GM23338 (cell line): ENCODE results near the gene BMP5. TPM values are rescaled to one million over a fixed set of nuclear protein-coding genes. Genes with fewer than 3 reads are reported as not detected.

Experiments used
- ATAC-seq: fragments of 200-7000 bp; cut with Tn5 transposase; 3 replicates; pipeline ENCODE4 v1.9.1; 2020
- DNase-seq: peaks from one replicate; pipeline ENCODE4 v3.0.0-alpha.2; 2015; ENCODE audit warnings: low spot score
- H2AFZ ChIP-seq: fragments of 200-600 bp; sonication (generic); 2 replicates; pipeline ENCODE4 v1.8.0; 2016; ENCODE audit warnings: antibody characterized with exemption, mild to moderate bottlenecking, moderate library complexity
- H3F3A ChIP-seq: fragments of 200-600 bp; sonication (generic); replicated peaks from 2 replicates; pipeline ENCODE4 v1.8.0; 2017; ENCODE audit warnings: antibody characterized with exemption, mixed run types, low read depth
- H3K27ac ChIP-seq: fragments of 200-600 bp; sonication (generic); 2 replicates; pipeline ENCODE4 v1.6.1; 2016; ENCODE audit warnings: low read depth
- H3K27me3 ChIP-seq: fragments of 200-600 bp; sonication (generic); 2 replicates; pipeline ENCODE4 v1.8.0; 2016; ENCODE audit warnings: mild to moderate bottlenecking, mixed run types, moderate library complexity; ENCODE audit not compliant: insufficient read depth
- H3K36me3 ChIP-seq: fragments of 200-600 bp; sonication (generic); 2 replicates; pipeline ENCODE4 v1.8.0; 2016; ENCODE audit warnings: mild to moderate bottlenecking; ENCODE audit not compliant: insufficient read depth
- H3K4me1 ChIP-seq: fragments of 200-600 bp; sonication (generic); 2 replicates; pipeline ENCODE4 v1.8.0; 2016; ENCODE audit warnings: mild to moderate bottlenecking, moderate library complexity; ENCODE audit not compliant: insufficient read depth
- H3K4me2 ChIP-seq: fragments of 200-600 bp; sonication (generic); 2 replicates; pipeline ENCODE4 v1.7.1; 2017; ENCODE audit warnings: mixed run types
- H3K4me3 ChIP-seq: fragments of 200-600 bp; sonication (generic); 2 replicates; pipeline ENCODE4 v1.6.1; 2016; ENCODE audit warnings: mixed run types
- H3K79me2 ChIP-seq: fragments of 200-600 bp; sonication (generic); replicated peaks from 2 replicates; pipeline ENCODE4 v1.8.0; 2017; ENCODE audit warnings: mild to moderate bottlenecking; ENCODE audit not compliant: insufficient read depth
- H3K9me2 ChIP-seq: fragments of 200-600 bp; sonication (generic); 2 replicates; pipeline ENCODE4 v1.8.0; 2017; ENCODE audit not compliant: insufficient read depth
- H4K20me1 ChIP-seq: fragments of 200-600 bp; sonication (generic); replicated peaks from 2 replicates; pipeline ENCODE4 v1.8.0; 2017; ENCODE audit warnings: mild to moderate bottlenecking; ENCODE audit not compliant: insufficient read depth
- H3K27ac Mint-ChIP-seq: 2 replicates; pipeline ENCODE4 v1.8.0; 2020; ENCODE audit warnings: inconsistent platforms, mild to moderate bottlenecking, moderate library complexity, mixed read lengths
- H3K27me3 Mint-ChIP-seq: 3 replicates; pipeline ENCODE4 v1.8.0; 2022; ENCODE audit warnings: low read depth, mild to moderate bottlenecking, moderate library complexity, mixed read lengths, inconsistent platforms; ENCODE audit not compliant: insufficient read depth, poor library complexity
- H3K36me3 Mint-ChIP-seq: 3 replicates; pipeline ENCODE4 v1.8.0; 2021; ENCODE audit warnings: low read depth, mild to moderate bottlenecking, inconsistent platforms, moderate library complexity, mixed read lengths
- H3K4me1 Mint-ChIP-seq: 3 replicates; pipeline ENCODE4 v1.8.0; 2020; ENCODE audit warnings: mild to moderate bottlenecking, inconsistent platforms, mixed read lengths
- H3K4me3 Mint-ChIP-seq: 3 replicates; pipeline ENCODE4 v1.8.0; 2021; ENCODE audit warnings: moderate library complexity, mild to moderate bottlenecking, inconsistent platforms, mixed read lengths
- H3K9me3 Mint-ChIP-seq: 3 replicates; pipeline ENCODE4 v1.8.0; 2020; ENCODE audit warnings: moderate library complexity, mild to moderate bottlenecking, inconsistent platforms, mixed read lengths
- CREB1 ChIP-seq: fragments of 250-450 bp; sonication (Bioruptor Pico); IDR thresholded peaks from 2 replicates; pipeline ENCODE4 v1.5.0; 2020; ENCODE audit warnings: low read depth, mild to moderate bottlenecking, moderate library complexity
- CTCF ChIP-seq, 2 experiments: fragments of 200-600 bp in 1 of 2; sonication (generic) in 1 of 2; conservative IDR thresholded peaks; 2 replicates each; pipeline versions ENCODE4 v1.5.1 to v1.6.1; 2016 to 2017; ENCODE audit warnings: antibody characterized with exemption in 2 of 2, low read depth in 2 of 2, mild to moderate bottlenecking in 2 of 2, moderate library complexity in 1 of 2
- EZH2 ChIP-seq: fragments of 200-600 bp; sonication (generic); IDR thresholded peaks from one replicate; pipeline ENCODE4 v1.8.0; 2017; ENCODE audit warnings: antibody characterized with exemption, mild to moderate bottlenecking, low read depth; ENCODE audit not compliant: unreplicated experiment
- EZH2phosphoT487 ChIP-seq: fragments of 200-600 bp; sonication (generic); IDR thresholded peaks from one replicate; pipeline ENCODE4 v1.8.1; 2018; ENCODE audit warnings: antibody characterized with exemption; ENCODE audit not compliant: unreplicated experiment
- JUNB ChIP-seq: IDR thresholded peaks from one replicate; pipeline ENCODE4 v1.6.1; 2016; ENCODE audit warnings: antibody characterized with exemption; ENCODE audit not compliant: unreplicated experiment
- NANOG ChIP-seq: IDR thresholded peaks from 2 replicates; pipeline ENCODE4 v1.6.1; 2016; ENCODE audit warnings: antibody characterized with exemption, borderline replicate concordance
- POLR2AphosphoS5 ChIP-seq: IDR thresholded peaks from 2 replicates; pipeline ENCODE4 v1.6.1; 2016; ENCODE audit warnings: antibody characterized with exemption, low read depth
- STAT1 ChIP-seq: IDR thresholded peaks from one replicate; pipeline ENCODE4 v1.6.1; 2016; ENCODE audit warnings: antibody characterized with exemption; ENCODE audit not compliant: unreplicated experiment
- ZNF114 ChIP-seq: fragments of 250-450 bp; sonication (Bioruptor Pico); IDR thresholded peaks from 2 replicates; pipeline ENCODE4 v1.5.0; 2020; ENCODE audit warnings: mild to moderate bottlenecking, moderate library complexity
- ZNF331 ChIP-seq: fragments of 250-450 bp; sonication (Bioruptor Pico); IDR thresholded peaks from 2 replicates; pipeline ENCODE4 v1.5.0; 2020; ENCODE audit warnings: low read depth, mild to moderate bottlenecking, moderate library complexity
- ZNF462 ChIP-seq: fragments of 250-450 bp; sonication (Bioruptor Pico); IDR thresholded peaks from 2 replicates; pipeline ENCODE4 v1.5.0; 2020; ENCODE audit warnings: mild to moderate bottlenecking, moderate library complexity
- polyA plus RNA-seq: library from polyadenylated mRNA; unstranded; fragments of >200 nt; fragmentation: Nextera tagmentation; extraction: Ambion mirVana; gene quantifications from 2 replicates; pipeline ENCODE4 v1.2.1, GENCODE V29; 2016
- total RNA-seq: library from RNA; depleted of rRNA; stranded (reverse); fragments of >200 nt; shearing (Covaris generic); gene quantifications from 2 replicates; pipeline ENCODE4 v1.2.3, GENCODE V29; 2014

BMP5 gene
- total and polyA plus RNA-seq, 2 experiments from 2014 or later = 0.06 to 0.07 TPM

- Histone ChIP-seq H4K20me1 (no peaks in the 10 kb centered on the region), H3F3A (no peaks in the 10 kb centered on the region), H3K4me1 (no peaks in the 10 kb centered on the region), H3K27ac (no peak overlapping the region), H3K9me2 (no peaks in the 10 kb centered on the region), H3K4me2 (no peak overlapping the region), H3K4me3 (no peak overlapping the region), H2AFZ (no peak overlapping the region), H3K27me3 (no peaks in the 10 kb centered on the region), H3K36me3 (no peaks in the 10 kb centered on the region), H3K79me2 (no peaks in the 10 kb centered on the region)
- Mint-ChIP-seq H3K4me1 (peaks cover 3% of the 10 kb centered on the region; the same call in 2 of the 3 replicates), H3K27ac (0 out of 2 replicates have a peak overlapping the region, but pooled peaks have one; percentile 26), H3K4me3 (no peak overlapping the region), H3K27me3 (peaks cover 2% of the 10 kb centered on the region), H3K36me3 (no peaks in the 10 kb centered on the region), H3K9me3 (no peaks in the 10 kb centered on the region)
- TF ChIP-seq POLR2AphosphoS5 (no peak), ZNF114 (no peak), CTCF (conservative IDR thresholded peaks at IDR 0.05; ENCODE audit: low read depth in 2 of 2) (no peak), EZH2phosphoT487 (no peak)
- DNase-seq = no peak
- ATAC-seq = no peak
Measured at GRCh38 chr6:55836481-55836880, 38.9 kb downstream of the BMP5 start.

- Histone ChIP-seq H3K79me2 (no peaks in the 10 kb centered on the region), H2AFZ (0 out of 2 replicates have a peak overlapping the region, but pooled peaks have one; percentile 6), H3K27me3 (no peaks in the 10 kb centered on the region), H3K9me2 (no peaks in the 10 kb centered on the region), H3F3A (no peaks in the 10 kb centered on the region), H4K20me1 (no peaks in the 10 kb centered on the region), H3K4me2 (no peak overlapping the region), H3K4me3 (no peak overlapping the region), H3K4me1 (no peaks in the 10 kb centered on the region), H3K36me3 (no peaks in the 10 kb centered on the region), H3K27ac (no peak overlapping the region)
- no peak for ATAC-seq
- no peaks in the 10 kb centered on the region for H3K9me3 Mint-ChIP-seq
- no peaks in the 10 kb centered on the region for H3K36me3 Mint-ChIP-seq
- peaks cover 2% of the 10 kb centered on the region for H3K27me3 Mint-ChIP-seq
- DNase-seq = no peak
- H3K4me1 Mint-ChIP-seq = peaks cover 2% of the 10 kb centered on the region; the same call in 2 of the 3 replicates
- H3K27ac Mint-ChIP-seq = no peak overlapping the region
- H3K4me3 Mint-ChIP-seq = no peak overlapping the region
- TF ChIP-seq ZNF462 (CRISPR knock-in tag) (no peak), CTCF (conservative IDR thresholded peaks at IDR 0.05; ENCODE audit: low read depth in 2 of 2) (no peak), ZNF114 (no peak), NANOG (no peak), EZH2 (no peak), STAT1 (no peak), POLR2AphosphoS5 (no peak), CREB1 (no peak), EZH2phosphoT487 (no peak), ZNF331 (CRISPR knock-in tag) (no peak), JUNB (no peak)
Measured at GRCh38 chr6:55835220-55835619, 40.2 kb downstream of the BMP5 start.
